NCI-H345 treated with DMSO at 0.1 percent for 48 hours (cell line): ENCODE results near the gene SPAG6.

Experiments used
- DNase-seq: peaks from one replicate; lab custom pipeline; 2025; ENCODE audit not compliant: unreplicated experiment; lab: John Stamatoyannopoulos, UW

SPAG6 gene

DNA sequence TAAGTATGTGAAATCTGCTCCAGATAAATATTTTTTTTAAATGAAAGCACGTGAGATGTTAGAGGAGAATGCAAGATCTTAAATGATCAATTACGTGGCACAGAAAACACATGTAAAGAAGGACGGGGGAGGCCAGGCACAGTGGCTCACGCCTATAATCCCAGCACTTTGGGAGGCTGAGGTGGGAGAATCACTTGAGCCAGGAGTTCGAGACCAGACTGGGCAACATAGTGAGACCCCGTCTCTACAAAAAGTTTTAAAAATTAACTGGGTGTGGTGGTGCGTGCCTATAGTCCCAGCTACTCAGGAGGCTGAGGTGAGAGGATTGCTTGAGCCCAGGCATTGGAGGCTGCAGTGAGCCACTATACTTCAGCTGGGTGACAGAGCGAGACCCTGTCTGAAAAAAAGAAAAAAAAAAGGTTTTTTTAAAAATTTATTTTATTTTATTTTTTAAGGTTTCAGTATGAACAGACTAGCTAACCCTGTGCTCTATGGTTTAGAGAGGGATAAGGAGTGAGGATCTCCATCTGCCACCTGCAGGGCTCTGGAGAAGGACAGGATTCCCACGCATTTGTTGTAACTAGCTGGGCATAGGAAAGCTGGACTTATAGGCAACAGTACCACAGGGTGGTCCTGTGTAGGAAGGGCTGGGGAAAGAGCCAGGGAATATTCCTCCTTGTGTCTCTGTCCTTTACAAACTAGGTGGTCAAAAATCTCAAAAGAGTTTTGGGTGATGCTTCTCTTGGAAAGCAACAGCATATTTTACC, 113.2 kb downstream of the SPAG6 start:
- no peak for DNase-seq

DNA sequence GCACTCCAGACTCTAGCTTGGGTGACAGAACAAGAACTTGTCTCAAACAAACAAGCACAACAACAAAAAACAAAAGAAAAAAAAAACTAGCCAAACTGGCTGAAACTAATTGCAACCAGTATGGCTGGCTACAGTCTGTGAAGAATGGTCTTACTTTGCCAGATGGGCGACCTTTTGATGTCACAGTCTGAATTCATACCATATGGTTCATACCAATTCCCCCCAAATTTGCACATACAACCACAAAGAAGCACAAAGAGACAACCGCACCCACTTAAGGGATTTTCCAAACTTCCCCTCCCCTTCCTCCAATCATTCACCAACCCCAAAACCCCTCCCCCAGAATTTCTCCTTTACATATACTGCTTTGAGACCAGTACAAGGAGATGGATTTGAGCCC, 114.2 kb downstream of the SPAG6 start:
- no peak for DNase-seq

DNA sequence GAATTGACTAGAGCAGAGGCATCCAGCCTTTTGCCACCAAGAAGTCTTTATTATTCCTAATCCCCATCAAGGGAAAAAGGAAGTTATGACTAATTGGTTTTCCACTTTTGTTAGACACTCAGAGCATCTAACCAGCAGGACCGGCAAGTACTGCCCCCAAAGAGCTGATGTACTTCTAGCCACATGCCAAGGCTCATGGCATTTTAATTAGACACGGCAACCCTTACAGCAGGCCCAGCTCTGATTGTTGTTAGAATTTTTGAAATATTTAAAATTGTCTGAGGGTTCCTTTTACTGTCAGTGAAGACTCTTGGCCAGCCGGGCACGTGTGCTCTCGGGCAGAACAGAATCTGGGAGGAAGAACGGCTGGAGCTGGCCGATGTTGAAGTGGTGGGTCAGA, 114.8 kb downstream of the SPAG6 start:
- no peak for DNase-seq

DNA sequence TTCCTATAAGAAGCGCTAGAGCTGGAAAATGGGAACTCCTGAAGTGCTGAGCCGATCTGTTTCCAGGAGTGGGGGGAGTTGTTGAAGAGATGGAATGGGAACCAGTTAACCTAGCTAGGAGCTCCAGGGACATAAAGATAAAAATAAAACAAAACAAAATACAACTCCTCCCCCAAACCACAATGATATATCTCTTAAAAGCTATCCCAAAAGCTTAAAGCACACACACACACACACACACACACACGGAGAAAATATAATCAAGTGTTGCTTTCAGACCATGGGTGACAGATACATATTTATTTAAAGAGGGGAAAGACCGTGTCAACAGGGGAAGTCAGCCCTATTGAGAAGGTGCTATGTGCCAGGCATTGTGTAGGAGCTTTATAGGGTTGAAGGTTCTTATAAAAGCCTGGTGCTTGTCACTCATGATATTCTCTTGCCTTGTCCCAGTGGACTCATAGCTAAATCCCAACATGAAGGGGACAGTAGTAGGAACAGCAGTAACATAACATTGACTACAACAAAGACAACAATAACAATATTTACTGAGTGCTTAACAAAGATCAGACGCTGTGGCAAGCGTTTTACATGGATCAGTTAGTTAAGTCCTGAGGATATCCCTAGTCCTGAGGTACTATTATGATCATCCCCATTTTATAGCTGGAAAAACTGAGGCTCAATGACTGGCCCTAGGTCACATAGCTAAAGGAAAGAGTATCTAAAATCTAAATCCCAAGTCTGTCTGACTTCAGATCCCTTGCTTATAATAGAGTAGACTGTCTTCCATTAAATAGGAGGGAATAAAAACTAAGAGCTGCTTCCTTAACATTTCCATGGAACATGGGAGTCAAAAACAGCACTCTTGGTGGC, 115.5 kb downstream of the SPAG6 start:
- DNase-seq: no peak

DNA sequence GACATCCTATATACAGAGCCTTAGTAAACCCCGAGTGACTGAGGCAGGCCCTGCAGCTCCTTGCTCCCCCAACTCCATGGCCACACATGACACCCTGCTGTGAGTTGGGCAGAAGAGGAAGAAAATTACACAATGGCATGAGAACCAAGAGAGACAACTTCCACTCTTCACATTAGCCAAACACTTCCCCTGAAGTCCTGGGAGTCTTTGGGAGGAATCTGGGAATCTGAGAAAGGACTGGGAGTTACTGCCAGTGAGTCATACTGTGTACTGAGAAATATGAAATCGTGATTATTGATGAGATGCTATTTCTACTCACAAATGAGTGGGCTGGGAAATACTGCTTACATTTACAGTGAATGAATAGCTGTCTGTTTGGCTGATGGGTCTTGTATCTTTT, 116.6 kb downstream of the SPAG6 start:
- DNase-seq: no peak

DNA sequence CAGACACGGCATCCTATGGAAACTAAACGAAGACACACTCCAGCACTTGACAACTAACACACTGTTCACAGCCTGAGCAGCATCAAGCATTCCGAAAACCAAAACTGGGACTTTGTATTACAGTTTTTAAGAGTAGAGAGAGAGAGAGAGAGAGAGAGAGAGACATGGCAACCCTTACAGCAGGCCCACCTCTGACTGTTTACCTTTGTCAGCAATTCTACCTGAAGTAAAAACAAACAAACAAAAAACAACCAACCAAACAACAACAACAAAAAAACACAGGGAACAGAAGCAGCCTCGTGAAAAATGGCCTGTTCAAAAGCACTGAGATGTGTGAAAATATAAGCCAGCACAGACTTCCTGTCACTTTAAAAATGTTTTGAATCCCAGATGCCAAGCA, 118.0 kb downstream of the SPAG6 start:
- no peak for DNase-seq

DNA sequence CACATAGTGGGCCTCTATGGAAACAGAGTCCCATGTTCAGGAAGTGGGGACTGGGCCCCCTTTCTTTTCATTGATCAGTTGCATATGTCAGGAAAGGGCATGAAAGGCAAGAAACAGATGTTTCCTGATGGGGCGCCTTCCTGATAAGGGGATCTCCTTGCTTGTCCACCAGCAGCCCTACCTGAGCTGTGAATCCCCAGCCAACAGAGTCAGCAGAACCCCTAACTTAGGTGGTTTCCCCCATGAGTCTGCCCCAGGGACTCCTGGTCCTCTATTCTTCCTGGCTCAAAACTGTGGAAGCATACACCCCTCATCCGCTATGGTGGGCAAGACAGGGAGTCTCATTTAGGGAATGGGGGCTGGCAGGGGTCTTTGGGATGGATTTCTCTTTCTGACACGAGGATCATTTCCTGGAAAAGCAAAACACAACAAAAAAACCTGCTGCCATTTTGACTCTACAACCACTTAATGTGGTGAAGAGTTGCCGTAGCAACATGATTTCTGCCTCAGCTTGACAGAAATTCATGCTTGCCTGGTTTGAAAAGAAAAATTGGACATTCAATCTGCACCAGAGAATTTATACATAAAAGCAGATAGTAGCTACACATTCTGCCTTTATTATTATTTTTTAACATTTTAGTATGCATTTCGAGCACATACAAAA, 119.8 kb downstream of the SPAG6 start:
- no peak for DNase-seq

DNA sequence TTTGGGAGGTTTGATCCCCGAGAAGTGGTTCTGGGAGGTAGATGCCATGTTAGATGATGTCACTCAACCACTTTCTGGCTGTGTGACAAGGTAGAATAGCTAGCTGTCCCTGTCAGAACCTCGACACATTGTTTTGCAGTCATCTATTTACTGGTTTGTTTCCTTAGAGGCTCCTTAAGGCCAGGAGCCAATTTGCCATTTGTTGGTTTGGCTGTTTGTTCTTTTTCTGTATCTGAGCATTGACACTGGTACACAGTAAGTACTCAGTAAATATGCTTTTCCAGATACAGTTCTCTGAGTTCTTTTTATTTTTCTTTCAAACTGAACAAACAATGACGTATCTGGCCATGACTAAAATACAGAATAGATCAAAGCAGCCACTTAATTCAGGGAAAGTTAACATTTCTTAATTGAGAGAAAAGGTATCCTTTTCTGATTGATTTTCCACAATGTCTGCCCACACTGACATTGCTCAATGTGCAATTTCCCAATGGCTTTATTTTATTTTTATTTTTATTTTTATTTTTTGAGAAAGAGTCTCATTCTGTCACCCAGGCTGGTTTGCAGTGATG, 121.6 kb downstream of the SPAG6 start:
- no peak for DNase-seq
